Activated CD4-positive, CD25-positive, alpha-beta regulatory T cell treated with anti-CD3 and anti-CD28 coated beads, Interleukin-2, amount 50 U/mL, for 24 hours (primary cell): ENCODE data around the gene OR5T3.
"Not testable (repeated sequence)": the region's sequence is repeated elsewhere in the genome, so short reads cannot be mapped to it uniquely, and the experiment has no call there.

Experiments
- ATAC-seq, 2 donors: fragments of 150-1000 bp; cut with Tn5 transposase; one replicate each; pipeline ENCODE4 v1.10.0; 2021; ENCODE audit warnings: mild to moderate bottlenecking in 1 of 2, moderate library complexity in 1 of 2

OR5T3 gene

DNA sequence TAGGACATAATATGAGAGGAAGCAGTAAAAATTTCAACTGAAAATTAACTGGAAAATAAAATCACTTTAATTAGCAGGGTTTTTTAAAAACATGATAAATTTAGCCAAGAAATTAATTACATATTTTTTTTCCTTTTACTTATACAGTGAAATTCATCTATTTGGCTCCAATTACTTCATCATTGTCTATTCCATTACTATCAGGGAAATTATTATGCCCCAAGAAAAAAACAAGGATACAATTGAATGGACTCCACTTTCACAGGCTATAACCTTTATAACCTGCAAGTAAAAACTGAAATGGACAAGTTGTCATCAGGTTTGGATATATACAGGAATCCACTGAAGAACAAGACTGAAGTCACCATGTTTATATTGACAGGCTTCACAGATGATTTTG lies at the start of gene OR5T3:
OR5T3 (plus strand) TSS at position 301 of the 400 bp plus-strand sequence; CDS start at position 301, 0 bp downstream.
- no peak for ATAC-seq

GRCh38 chr11:56207790-56208189 lies 44.3 kb upstream of the OR5T3 start:
- no peak for ATAC-seq

DNA sequence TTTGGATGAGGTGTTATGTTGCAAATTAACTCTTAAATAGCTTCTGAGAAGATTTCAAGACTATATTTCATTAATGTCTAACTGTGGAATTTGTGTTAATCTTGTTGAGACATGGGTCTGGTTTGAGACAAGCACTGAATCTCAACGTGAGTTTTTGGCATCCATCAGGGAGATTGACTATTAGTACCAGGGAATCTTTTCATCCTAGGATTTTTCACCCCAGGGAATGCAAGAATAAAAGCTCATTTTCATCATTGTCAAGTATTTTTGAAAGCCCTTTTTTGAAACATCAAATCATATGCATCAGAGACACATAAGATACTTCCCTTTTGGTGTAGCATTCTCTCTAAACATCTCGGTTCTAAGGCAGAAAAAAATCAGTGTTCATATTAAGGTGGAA lies 37.5 kb upstream of the OR5T3 start:
- ATAC-seq = no peak

- ATAC-seq = not testable (repeated sequence)
These were observed 32.3 kb upstream of the OR5T3 start for GRCh38 chr11:56219735-56220134.

GRCh38 chr11:56234155-56234554 lies 17.9 kb upstream of the OR5T3 start, which contains the start of gene OR5T2:
OR5T2 (minus strand) TSS chr11:56234255; CDS start chr11:56233062, 1,193 bp downstream.
- no peak for ATAC-seq

DNA sequence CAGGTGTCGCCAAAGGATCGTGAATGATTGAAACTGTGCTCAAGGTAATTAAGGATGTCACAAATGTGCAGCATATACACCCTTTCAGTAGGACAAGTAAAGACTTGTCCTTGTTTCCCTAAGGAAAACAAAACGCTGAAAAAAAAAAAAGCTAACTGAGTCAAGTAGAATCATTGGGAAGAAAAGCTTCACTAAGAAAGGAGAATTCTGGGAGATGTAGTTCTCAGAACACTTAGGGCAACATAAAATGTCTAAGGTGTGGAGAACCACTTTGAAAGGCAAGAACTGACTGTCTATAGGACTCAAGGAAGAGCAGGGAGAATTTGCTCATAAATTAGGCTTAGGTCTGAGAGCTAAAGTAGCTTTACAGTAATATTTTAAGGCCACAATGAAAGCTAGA lies 19.0 kb downstream of the OR5T3 start:
- ATAC-seq = no peak

- no peak for ATAC-seq
These were observed 21.8 kb downstream of the OR5T3 start, which contains the start of gene OR5T1 for GRCh38 chr11:56273854-56274253. OR5T1 (plus strand) TSS chr11:56274154; CDS start chr11:56275639, 1,485 bp downstream.

DNA sequence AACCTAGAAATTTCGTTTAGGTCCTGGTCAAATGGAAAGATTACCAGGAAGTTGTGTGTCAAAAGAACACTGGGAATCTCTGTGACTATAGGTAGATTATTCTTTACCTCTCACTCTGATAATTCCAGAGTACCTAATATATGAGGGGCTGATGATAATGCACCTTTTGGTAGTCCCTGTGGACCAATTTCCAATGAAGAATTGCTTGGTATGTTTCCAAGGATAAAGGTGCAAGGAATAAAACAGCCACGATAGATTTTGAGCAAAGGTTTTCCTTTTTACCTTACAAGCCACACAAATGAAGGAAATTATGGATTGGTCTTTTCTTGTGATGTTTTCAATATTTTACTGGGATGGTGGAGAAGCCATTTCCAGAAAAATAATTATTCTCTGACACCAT lies 40.1 kb downstream of the OR5T3 start, which contains the start of gene OR8H1:
OR8H1 (minus strand) TSS at position 101 of the 400 bp plus-strand sequence. CDS start 1,192 bp downstream, outside the sequence.
- ATAC-seq = no peak

- no peak for ATAC-seq
These were observed 44.8 kb downstream of the OR5T3 start for GRCh38 chr11:56296898-56297297.
